Measurements from ENCODE around the gene KCNH1. TPM values are rescaled to one million over a fixed set of nuclear protein-coding genes. Genes with fewer than 3 reads are reported as not detected.

The KCNH1 gene
- total RNA-seq, 1 experiment from 2014 or later = not detected

- H3K4me2 ChIP-seq (ENCODE audit: low read length) = no peak overlapping the region
- peaks cover 19% of the 10 kb centered on the region for H3K27me3 ChIP-seq (ENCODE audit: insufficient read depth, low read length)
- no peak overlapping the region for H3K9ac ChIP-seq (ENCODE audit: low read length)
- H3K27ac ChIP-seq (ENCODE audit: low read depth, low read length) = no peak overlapping the region
- no peaks in the 10 kb centered on the region for H3K4me1 ChIP-seq (ENCODE audit: control insufficient read depth in 1 of 2, insufficient read depth in 2 of 2, low read length in 2 of 2)
- ChIA-PET CTCF (no interaction called here), RAD21 (ENCODE audit: low non-redundant PET in 1 of 2, low total read pairs in 2 of 2, uncharacterized antibody in 2 of 2, unreplicated experiment in 2 of 2) (no interaction called here), POLR2A (no interaction called here)
- DNase-seq (ENCODE audit: low read depth, low spot score) = no peak
- no TSS peak for BruUV-seq (replicated peaks)
- H3K4me3 ChIP-seq (replicated peaks in 1 of 2; ENCODE audit: low read depth in 1 of 2, low read length in 2 of 2) = no peak overlapping the region
- no peaks in the 10 kb centered on the region for H3K9me2 ChIP-seq (ENCODE audit: insufficient read depth)
- no peak overlapping the region for H2AFZ ChIP-seq (ENCODE audit: low read depth, low read length, poor library complexity, severe bottlenecking)
- no peaks in the 10 kb centered on the region for H3K79me2 ChIP-seq (ENCODE audit: insufficient read depth, low read length)
- H4K20me1 ChIP-seq (ENCODE audit: insufficient read depth) = no peaks in the 10 kb centered on the region; the same call in 1 of the 2 replicates
- no peak for ATAC-seq
- TF ChIP-seq POLR2AphosphoS5 (IDR thresholded peaks at IDR 0.05; ENCODE audit: low read depth, low read length) (no peak), EZH2phosphoT487 (IDR thresholded peaks at IDR 0.05; ENCODE audit: borderline replicate concordance) (no peak), ZFX (IDR thresholded peaks at IDR 0.05) (no peak), CBX3 (IDR thresholded peaks at IDR 0.05; ENCODE audit: low read depth) (no peak), SRF (IDR thresholded peaks at IDR 0.05; ENCODE audit: low read depth) (no peak), EZH2 (IDR thresholded peaks at IDR 0.05) (no peak), EGR1 (IDR thresholded peaks at IDR 0.05; ENCODE audit: low read depth) (no peak), JUND (IDR thresholded peaks at IDR 0.05) (no peak), ZBTB33 (IDR thresholded peaks at IDR 0.05; ENCODE audit: extremely low read depth, insufficient replicate concordance, low read length) (no peak), SP1 (IDR thresholded peaks at IDR 0.05; ENCODE audit: low read depth) (no peak), ELF1 (IDR thresholded peaks at IDR 0.05; ENCODE audit: borderline replicate concordance, low read depth) (no peak), FOSL1 (IDR thresholded peaks at IDR 0.05; ENCODE audit: low read depth) (no peak), SIN3A (IDR thresholded peaks at IDR 0.05; ENCODE audit: low read depth) (no peak)
- TF ChIP-seq, protein P1, sequence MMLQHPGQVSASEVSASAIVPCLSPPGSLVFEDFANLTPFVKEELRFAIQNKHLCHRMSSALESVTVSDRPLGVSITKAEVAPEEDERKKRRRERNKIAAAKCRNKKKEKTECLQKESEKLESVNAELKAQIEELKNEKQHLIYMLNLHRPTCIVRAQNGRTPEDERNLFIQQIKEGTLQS (IDR thresholded peaks at IDR 0.05) = no peak
- H3K9me3 ChIP-seq (ENCODE audit: control insufficient read depth in 1 of 2, insufficient read depth in 1 of 2, low read depth in 1 of 2, low read length in 2 of 2) = no peaks in the 10 kb centered on the region
- intact Hi-C loops (cut with micrococcal nuclease) = no loop called here
- no peaks in the 10 kb centered on the region for H3K36me3 ChIP-seq (ENCODE audit: control insufficient read depth in 1 of 2, insufficient read depth in 2 of 2, low read length in 2 of 2)
These were observed 405.4 kb downstream of the KCNH1 start for GRCh38 chr1:210728437-210729149.

All from HCT116 (cell line).